ENCODE measurements around the gene NFIA.

Gene NFIA

DNA sequence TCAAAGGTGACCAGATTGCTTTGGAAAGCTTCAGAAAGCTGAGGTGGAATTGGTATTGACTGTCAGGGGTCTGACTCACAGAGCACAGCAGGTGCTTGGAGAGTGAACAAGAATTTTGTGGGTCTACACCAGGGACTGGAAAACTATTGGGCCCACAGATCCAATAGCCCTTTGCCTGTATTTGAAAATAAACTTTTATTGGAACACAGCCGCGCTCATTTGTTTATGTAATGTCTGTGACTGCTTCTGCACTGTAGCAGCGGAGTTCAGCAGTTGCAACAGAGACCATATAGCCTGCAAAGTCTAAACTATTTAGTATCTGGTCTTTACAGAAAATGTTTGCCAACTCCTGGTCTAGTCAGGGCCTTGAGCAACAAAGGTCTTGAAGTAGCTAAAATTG lies 315.6 kb downstream of the NFIA start:
- DNase-seq (ENCODE audit: low spot score), result no peak

DNA sequence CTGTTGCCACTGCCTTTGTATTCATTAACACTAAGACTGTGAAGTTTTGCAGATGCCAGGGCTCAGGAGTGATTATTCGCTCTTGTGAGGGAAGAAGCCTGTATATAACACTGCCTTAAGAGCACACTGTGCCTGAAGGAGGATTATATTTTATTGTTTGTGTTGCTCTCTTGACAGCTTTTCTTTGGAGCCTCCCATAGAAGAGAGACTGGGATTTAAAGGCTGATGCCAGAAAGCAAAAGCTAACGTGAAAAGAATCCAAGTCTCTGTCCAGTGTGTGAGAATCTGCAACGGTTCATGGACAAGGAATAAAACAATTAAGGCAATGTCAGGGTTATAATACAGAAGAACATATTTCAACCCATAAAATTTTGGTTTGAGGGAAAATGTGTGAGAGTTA lies 316.8 kb downstream of the NFIA start:
- DNase-seq (ENCODE audit: low spot score), result no peak

DNA sequence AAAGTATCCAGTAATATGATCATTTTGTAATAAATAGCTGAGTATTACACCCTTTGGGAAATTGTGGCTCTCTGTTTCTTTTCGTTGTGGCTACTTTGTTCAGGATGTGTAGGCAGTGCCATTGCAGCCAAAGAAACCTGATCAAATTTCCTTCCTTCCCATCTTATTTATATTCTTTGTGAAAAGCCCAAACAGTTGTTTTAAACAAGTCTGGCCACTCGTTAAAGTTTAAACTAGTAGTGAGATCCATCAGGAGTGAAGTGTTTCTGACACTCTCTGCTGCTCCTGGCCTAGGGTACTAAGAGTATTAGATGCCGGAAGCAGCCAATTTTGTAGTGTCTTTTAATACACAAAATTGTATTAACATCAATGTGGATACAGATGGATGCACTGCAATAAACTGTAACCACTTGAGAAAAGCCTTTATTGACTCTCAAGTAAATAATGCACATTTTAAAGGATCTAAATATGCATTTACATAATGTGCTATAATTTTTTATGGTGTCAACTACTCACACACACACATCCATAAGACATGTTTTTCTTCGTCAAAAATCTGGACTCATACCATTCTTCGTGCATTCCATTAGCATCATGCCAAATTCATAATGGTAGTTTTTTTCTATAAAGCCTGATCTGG lies 317.9 kb downstream of the NFIA start:
- no peak for DNase-seq (ENCODE audit: low spot score)

DNA sequence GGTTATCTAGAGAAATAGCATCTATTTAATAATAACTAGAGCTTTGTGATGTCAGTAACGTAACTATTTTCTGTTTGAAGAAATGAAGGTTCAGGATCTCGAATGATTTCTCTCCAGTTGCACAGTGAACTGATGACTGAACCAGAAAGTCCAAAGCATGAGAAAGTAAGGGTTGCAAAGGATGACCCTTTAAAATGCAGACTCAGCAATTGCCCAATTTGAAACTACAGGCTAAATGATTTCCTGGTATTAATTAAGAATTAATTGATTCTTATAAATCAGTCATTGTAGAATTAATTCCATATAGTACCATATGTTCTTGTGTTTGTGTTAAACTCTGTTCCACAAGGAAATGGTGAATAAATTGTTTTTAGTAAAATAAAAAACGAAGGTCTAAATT lies 318.6 kb downstream of the NFIA start:
- no peak for DNase-seq (ENCODE audit: low spot score)

DNA sequence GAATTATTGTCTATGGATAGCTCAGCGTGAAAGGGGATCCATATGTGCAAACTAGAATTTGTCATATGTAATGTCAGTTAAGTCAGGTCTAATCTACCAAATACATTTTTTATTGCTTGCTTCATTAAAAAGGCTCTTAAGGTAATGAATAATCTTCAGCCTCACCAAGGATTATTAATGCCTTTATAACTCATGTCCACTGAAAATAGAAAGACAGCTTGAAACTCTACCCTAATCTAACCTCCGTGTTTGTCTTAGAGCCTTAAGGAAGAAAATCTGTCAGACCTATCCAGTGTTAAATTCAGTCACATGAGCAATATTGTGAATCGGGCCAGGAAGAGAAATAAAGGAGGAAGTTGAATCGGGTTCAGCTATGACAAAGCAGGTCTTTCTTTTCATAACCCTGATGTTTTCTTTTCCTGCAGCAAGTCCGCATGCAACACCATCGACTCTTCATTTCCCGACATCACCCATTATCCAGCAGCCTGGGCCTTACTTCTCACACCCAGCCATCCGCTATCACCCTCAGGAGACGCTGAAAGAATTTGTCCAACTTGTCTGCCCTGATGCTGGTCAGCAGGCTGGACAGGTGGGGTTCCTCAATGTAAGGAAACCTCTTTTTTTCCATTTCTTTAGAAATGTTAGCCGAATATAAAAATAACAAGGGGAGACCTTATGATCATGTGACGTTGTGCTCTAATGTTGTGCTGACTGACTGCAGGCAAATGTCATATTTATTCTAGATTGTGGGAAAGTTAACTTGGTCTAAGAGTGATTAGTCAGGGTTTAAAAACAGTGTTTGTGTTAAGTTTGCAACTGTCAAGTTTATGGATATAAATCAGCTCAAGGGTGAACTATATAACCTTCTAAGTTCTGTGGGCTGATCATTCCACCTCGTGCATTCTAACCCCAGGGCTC lies 321.6 kb downstream of the NFIA start:
- no peak for DNase-seq (ENCODE audit: low spot score)

DNA sequence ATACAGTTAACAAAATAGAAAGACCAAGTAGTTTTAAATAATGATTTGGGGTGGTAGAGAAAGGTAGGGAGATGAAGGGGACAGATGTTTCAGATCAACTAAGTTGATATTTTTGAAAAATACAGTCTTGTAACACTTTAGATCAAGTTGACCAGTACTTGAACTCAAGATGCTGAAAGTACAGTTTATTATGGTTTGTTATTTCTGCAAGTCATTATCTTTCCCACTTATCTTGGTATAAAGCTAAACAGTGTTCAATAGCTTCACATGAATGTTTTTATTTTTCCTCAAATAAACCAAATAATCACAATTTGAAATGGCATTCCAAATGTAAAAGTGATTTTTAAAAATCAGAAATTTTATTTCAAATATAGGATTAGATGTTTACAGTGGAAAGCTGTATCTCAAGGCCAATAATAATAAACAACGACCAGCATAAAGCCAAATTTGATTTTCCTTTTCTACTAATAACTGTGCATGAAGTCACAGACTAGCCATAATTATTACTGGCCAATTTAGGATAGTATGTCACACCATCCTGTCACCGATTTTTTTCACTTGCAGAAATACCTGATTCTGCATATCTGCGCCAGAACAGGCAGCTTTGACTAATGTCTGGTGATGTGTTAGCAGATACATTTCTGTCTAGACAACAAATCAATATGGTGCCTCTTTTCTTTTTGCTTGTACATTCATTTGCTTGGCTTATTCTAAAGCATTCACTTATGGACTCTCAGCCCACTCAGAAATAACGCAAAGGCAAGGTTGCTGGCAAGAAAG lies 322.4 kb downstream of the NFIA start:
- no peak for DNase-seq (ENCODE audit: low spot score)

DNA sequence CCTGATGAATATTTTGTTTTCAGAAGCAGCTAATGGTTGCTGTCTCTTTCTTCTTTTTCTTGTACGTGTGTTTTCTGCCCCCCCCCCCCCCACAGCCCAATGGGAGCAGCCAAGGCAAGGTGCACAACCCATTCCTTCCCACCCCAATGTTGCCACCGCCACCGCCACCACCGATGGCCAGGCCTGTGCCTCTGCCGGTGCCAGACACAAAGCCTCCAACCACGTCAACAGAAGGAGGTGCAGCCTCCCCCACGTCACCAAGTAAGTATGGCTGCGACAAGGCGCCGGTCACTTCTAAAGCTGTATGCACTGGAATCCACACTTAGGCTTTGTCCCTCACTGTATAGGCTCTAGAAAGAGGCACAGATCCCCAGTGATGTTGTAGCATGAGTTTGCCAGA lies 324.1 kb downstream of the NFIA start:
- no peak for DNase-seq (ENCODE audit: low spot score)

DNA sequence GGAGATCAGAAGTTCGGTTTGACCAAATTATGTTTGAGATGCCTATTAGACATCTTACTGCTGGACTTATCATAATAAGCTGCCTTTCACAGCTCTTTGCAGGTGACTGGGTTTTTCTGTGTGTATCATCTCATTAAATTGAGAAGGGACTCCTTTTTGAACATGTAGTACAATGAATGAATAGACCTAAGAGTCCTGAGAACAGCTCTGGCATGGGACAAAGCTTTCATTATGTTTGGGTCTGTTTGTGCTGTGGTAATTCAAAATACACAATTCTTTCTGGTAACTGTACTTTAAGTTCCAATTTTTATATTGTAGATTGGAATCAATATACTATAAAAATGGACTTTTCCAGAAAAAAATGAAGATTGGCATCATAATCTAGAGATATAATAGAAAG lies 330.2 kb downstream of the NFIA start:
- DNase-seq (ENCODE audit: low spot score), result no peak

DNA sequence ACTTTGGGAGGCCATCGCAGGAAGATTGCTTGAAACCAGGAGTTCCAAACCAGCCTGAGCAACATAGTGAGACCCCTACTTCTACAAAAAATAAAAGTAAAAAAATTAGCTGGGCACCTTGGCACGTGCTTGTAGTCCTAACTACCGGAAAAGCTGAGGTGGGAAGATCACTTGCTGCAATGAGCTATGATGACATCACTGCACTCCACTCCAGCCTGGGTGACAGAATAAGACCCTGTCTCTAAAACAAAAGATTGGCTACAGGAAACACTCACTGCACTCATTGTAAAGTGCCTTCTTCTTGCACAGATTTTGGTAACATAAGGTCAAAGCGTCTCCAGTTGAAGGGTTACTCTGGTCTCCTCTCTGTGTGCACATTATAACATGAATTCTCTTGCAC lies 336.8 kb downstream of the NFIA start:
- DNase-seq (ENCODE audit: low spot score), result no peak

DNA sequence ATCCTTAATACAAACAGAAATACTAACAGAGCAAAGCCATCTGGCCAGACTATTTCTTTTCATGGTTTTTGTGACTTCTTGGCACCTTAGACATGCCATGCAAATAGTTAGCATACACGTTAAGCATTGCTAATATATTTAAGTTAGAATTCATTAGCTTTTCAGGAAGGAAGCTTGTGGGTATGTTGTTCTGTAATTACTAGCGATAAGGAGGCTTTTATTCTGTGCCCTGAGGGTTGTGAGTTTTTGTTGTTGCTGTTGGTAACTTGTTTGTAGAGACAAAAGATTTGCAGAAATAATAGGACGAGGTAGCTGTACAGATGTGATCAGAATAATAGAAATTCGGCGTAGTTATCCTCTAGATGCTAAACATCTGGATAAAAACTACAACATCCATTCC lies 337.3 kb downstream of the NFIA start:
- DNase-seq (ENCODE audit: low spot score), result no peak

DNA sequence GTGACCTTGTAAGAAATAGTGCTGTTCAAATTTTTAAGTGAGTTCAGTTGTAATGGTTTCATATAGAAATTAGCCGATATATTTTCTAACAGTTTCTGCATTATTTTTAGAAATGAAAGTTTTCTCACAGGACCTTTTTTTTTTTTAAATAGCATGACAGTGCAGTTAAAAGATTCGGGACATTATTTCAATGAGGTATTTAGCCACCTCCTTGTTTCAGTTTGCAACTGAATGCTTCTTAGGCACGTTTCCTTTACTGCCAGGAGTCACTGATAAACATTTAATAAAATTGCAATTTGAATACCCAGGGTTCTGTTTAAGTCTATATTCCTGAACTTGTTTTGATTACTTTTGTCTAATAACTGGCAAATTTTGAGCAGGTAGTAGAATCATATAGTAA lies 337.9 kb downstream of the NFIA start:
- no peak for DNase-seq (ENCODE audit: low spot score)

DNA sequence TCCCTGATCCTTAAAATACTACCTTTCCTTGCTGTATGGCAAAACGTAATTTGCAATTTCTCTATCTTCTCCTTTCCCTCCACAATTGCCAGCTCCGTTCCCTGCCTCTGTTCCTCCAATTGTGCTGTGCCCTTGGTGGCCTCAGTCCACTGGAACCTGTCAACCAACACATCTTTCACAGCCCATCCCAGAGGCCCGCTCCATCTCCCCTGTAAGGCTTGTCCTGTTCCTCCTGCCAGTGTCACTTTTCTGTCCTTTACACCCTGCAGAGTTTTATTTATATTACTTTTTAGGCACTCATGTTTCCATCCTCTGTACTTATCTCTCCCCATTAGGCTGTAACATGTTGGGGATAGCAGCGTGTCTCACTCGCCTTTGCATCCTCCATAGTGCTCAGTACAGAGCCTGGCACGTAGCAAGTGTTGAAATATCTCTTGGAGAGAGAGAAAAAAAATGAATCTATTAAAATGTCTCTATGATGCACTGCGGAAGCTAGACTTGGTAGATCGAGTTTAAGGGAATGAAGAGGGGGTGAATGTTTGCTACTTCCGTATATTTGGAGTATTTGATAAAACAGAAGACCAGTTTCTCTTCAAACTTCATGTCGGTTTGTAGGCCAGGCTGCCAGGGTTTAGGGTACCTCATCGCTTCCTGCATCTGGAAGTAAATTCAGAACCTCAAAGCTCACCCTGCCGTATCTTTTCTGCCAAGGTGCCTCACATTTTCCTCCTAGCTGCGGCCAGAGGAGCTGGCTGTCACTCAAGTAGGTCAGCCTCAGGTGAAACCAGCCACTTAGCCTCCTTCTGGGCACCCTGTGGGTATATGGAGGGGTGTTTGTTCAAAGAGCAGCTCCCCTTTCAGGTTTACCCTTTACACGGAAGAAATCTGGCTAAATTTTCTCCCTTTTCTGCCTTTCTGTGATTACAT lies 338.8 kb downstream of the NFIA start:
- DNase-seq (ENCODE audit: low spot score), result no peak

DNA sequence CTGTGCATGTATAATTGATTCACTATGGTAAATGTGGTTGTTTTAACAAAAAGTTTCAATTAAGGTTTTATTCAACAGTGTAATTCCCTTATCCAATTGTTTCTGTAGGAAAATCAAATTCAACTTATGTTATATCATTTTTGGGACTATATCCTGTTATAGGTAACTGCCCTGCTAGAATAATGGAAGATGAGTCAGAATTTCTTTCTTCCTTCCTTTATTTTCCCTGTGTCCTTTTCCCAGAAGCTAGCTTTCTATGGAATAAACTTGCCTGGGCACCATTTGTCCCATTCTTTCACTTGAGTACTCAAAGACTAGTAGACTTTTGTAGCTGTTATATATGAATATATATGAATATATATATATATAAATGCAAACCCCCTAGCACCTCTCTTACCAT lies 341.3 kb downstream of the NFIA start:
- no peak for DNase-seq (ENCODE audit: low spot score)

DNA sequence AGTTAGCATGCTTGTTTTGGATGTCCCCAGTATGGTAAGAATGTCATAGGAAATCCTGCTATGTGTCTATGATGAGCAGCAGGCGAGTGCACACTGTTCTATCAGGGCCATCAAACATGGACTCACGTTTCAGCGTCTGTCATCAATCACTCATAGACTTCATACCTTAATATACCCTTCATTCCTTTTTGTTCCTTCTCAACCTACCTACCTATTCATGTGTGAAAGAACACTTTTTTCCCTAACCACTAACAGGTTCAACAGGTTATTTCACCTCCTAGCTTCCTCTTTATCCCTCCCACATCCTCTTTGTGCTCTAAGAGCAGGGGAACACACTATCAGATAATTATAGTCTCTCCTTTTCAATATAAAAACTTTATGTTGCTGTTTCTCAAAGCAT lies 342.0 kb downstream of the NFIA start:
- no peak for DNase-seq (ENCODE audit: low spot score)

DNA sequence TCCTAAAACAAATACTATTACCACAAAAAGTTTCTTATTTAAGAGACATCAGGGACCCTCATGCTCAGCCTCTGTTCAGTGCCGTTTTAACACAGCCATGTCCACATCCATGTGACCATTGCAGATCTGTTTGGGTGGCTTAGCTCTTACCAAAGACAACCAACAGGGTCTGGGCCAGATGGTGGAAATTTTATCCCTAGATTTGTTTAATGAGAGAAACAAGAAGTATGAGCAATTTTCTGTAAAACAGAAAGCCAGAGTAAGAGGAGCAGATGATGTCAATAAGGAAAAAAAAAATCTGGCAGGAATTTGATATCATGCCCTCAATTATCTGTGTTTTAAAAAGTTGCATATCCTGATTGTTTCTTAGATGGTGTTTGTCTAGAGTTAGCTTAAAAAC lies 342.7 kb downstream of the NFIA start:
- no peak for DNase-seq (ENCODE audit: low spot score)

DNA sequence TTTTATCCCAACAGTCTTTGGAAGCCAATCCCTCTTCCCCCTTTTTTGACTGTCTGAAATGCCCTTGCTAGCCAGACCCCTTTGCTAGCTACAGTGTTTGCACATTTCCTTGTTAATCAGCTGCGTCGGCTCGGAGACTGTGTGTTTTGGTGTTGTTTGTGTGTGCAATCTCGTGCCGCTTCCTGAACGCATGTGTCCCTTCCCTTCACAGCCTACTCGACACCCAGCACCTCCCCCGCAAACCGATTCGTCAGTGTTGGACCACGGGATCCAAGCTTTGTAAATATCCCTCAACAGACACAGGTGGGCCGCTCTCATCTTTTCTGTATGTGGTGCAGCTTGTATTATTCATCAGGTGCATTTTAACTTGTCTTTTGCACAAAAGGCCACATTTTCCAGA lies 343.9 kb downstream of the NFIA start:
- DNase-seq (ENCODE audit: low spot score), result no peak

DNA sequence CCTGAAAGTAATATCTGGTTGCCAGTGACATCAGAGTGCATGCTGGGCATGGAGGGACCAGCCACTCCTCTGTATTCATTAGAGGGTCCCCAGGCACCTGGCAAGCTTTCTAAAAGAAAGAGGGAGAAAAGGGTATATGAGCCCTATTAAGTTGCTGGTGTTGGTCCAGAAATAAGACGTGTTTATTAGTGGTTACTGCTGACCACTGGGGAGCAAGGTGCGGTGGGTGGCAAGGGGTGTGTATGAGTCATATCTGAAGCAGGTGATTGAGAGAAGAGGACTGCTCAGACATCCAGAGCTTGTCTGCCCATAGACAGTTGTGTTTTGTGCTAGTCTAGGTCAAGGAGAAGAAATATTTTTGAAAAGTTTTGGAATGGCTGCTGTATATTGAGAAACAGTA lies 344.5 kb downstream of the NFIA start:
- DNase-seq (ENCODE audit: low spot score), result no peak

DNA sequence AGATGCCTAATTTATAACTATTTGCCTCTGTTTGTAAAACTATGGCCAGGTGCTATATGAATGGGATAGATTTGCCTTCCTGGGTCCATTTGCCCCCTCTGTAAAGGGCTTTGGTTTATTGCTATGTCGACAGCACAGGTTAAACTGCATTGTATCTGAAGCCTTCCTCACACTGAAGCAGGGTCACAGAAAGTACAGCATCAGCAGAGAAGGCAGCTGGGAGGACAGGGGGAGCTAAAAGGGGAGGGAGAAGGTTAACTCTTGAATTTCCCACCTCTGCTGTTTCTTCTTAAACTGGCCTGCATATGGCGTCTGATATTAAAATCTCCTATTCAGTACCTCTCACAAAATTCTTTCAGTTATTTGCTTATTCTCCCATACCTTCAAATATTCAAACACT lies 345.1 kb downstream of the NFIA start:
- DNase-seq (ENCODE audit: low spot score), result no peak

DNA sequence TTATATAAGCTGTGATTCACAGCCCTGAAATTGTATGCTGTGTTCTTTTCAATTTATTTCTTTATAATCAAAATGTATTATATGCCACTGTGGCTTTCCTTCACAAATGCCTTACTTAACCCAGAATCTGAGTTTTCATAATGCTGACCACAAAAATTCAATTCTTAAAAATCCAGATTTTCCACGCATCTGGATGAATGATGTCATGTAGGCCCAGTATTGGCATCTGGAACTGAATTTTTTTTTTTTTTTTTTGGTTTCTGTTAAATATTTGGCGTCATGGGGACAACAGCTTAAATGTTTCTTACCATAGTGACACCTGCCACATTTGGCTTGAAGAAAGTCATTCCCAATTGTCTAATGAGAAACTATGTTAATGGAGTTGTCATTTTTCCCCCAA lies 345.8 kb downstream of the NFIA start:
- DNase-seq (ENCODE audit: low spot score), result no peak

DNA sequence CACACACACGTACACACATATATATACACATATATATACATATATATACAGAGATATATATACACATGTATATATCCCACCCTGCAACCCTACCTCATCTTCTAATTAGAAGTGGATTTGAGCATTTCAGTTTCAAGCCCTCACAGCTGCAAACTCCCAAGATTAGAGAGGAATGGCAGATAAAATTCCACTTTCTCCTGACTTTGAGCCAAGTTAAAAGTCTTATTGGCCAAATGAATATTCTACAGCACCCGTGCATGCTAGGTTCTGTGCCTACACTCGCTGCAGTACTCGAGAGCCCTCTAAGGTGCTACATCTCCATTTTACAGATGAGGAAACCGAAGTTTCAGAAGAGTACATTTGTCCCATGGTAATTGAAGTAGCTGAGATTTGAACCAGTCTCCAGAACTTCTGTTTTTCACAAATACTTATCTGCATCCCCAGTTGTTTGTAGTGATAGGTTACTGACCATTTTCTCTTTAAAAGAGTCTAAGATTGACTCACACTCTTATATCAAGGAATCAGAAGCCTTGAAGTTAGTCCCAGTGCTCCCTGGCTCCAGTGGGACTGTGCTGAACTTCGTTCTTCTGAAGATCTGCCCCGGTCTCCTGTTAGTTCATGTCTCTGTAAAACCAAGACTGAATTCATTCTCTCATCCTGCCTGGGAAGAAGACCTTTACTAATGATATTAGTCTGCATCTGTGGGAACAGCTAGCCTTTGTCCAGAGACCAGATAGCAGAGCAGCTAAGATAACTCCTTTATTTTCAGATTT lies 350.4 kb downstream of the NFIA start:
- no peak for DNase-seq (ENCODE audit: low spot score)

DNA sequence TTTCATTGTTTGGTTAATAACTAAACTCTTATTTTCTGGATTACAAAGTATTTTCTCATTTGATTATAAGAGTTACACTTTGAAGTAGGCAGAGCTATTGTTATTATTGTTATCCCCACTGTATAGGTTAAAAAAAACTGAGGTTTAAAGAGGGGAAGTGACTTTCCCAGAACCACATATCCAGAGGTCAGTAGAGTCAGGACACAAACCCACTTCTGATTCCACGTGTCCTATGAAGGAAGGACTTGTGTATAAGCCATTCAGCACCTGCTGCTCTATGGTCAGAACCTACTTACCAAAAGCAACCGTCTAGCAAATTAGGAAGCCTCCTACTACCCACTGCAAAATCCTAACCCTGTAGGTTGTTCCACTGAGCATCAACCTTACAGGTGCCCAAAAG lies 351.3 kb downstream of the NFIA start:
- no peak for DNase-seq (ENCODE audit: low spot score)

All from HuH-7.5 (cell line).